K562 (cell line): ENCODE results near the gene EFNB3. TPM values are rescaled to one million over a fixed set of nuclear protein-coding genes. Genes with fewer than 3 reads are reported as not detected.
A peak's percentile ranks its signal among the peaks of the same experiment; 100 is the strongest.

Source experiments
- E4F1 ChIP-seq: fragments of 250-450 bp; sonication (Bioruptor Pico); IDR thresholded peaks from 2 replicates; pipeline ENCODE4 v1.5.0; 2021; ENCODE audit warnings: mild to moderate bottlenecking, borderline replicate concordance
- FIP1L1 ChIP-seq: fragments of 200-400 bp; formaldehyde crosslinking; IDR thresholded peaks from 2 replicates; pipeline ENCODE4 v1.6.1; 2018; ENCODE audit warnings: mild to moderate bottlenecking, low read depth, low read length; ENCODE audit not compliant: poor library complexity, severe bottlenecking
- GABPB2 ChIP-seq: fragments of 250-450 bp; sonication (Bioruptor Pico); conservative IDR thresholded peaks from 2 replicates; pipeline ENCODE4 v1.5.1; 2021; ENCODE audit warnings: mild to moderate bottlenecking
- HDAC6 ChIP-seq: IDR thresholded peaks from 2 replicates; pipeline ENCODE4 v1.6.1; 2012; ENCODE audit warnings: low read depth, mild to moderate bottlenecking, control low read depth, inconsistent platforms, low read length, moderate library complexity
- HMBOX1 ChIP-seq: sonication (generic); IDR thresholded peaks from 2 replicates; pipeline ENCODE4 v1.6.1; 2016
- IRF1 ChIP-seq: sonication (generic); formaldehyde crosslinking; IDR thresholded peaks from 2 replicates; pipeline ENCODE4 v1.8.0; 2022; ENCODE audit warnings: missing genetic modification reagents, mild to moderate bottlenecking, borderline replicate concordance
- MCM5 ChIP-seq: fragments of 450-650 bp; IDR thresholded peaks from 2 replicates; pipeline ENCODE4 v1.6.1; 2016; ENCODE audit warnings: low read depth
- NFE2 ChIP-seq: IDR thresholded peaks from 2 replicates; pipeline ENCODE4 v1.6.1; 2014; ENCODE audit warnings: antibody characterized with exemption, low read depth
- RB1 ChIP-seq: fragments of 450-650 bp; IDR thresholded peaks from 2 replicates; pipeline ENCODE4 v1.6.1; 2017; ENCODE audit warnings: low read depth, mild to moderate bottlenecking
- RBM25 ChIP-seq: fragments of 200-400 bp; formaldehyde crosslinking; IDR thresholded peaks from 2 replicates; pipeline ENCODE4 v1.6.1; 2018; ENCODE audit warnings: low read length, low read depth, moderate library complexity; ENCODE audit not compliant: severe bottlenecking
- STAT5B ChIP-seq: fragments of 250-450 bp; sonication (Bioruptor Pico); IDR thresholded peaks from 2 replicates; pipeline ENCODE4 v1.8.0; 2021; ENCODE audit warnings: mild to moderate bottlenecking, inconsistent platforms
- ZNF197 ChIP-seq: fragments of 200-800 bp; sonication (Bioruptor generic); IDR thresholded peaks from 2 replicates; pipeline ENCODE4 v1.6.1; 2016; ENCODE audit warnings: low read depth, missing genetic modification characterization, missing compliant biosample characterization
- polyA plus RNA-seq, 8 experiments: library from polyadenylated mRNA; depleted of rRNA in 4 of 8; stranded (reverse) in 5 of 8; unstranded in 3 of 8; fragments of >200 nt; fragmentation: Nextera tagmentation in 2 of 8; fragmentation: Illumina TruSeq in 1 of 8; extraction: Ambion mirVana in 2 of 8; extraction: Trizol in 1 of 8; gene quantifications; 2 replicates each; pipeline versions ENCODE4 v1.2.1 to v1.2.3, GENCODE V29; 2011 to 2014; ENCODE audit warnings: inconsistent platforms in 1 of 8, missing spikeins in 1 of 8
- total RNA-seq, 7 experiments: library from RNA; depleted of rRNA in 6 of 7; stranded (reverse); fragments of >200 nt in 6 of 7; fragmentation: Illumina TruSeq in 2 of 7; extraction: Trizol in 2 of 7; gene quantifications; 2 replicates each; pipeline versions ENCODE4 v1.2.1 to v1.2.3, GENCODE V29; 2011 to 2021; ENCODE audit warnings: low replicate concordance in 1 of 7
- TF ChIP-seq, protein P1 (sequence below): fragments of 450-650 bp; formaldehyde crosslinking; IDR thresholded peaks from 2 replicates; pipeline ENCODE4 v1.4.0; 2020; ENCODE audit warnings: mild to moderate bottlenecking, mixed read lengths
- TF ChIP-seq, protein P2 (sequence below): fragments of 450-650 bp; IDR thresholded peaks from 2 replicates; pipeline ENCODE4 v1.6.1; 2016
- TF ChIP-seq, protein P3 (sequence below): IDR thresholded peaks from 3 replicates; pipeline ENCODE4 v1.6.1; 2011; ENCODE audit warnings: borderline replicate concordance, mild to moderate bottlenecking; ENCODE audit not compliant: insufficient read length, insufficient read depth

EFNB3 gene
- total and polyA plus RNA-seq, 9 of the 15 experiments (the other 6 are each of a cell fraction or from before 2014, with no cell fraction given): not detected

GRCh38 chr17:7686222-7687071 lies 18.6 kb upstream of the EFNB3 start (continued):
- TF ChIP-seq MCM5: no peak
- TF ChIP-seq, protein P1, sequence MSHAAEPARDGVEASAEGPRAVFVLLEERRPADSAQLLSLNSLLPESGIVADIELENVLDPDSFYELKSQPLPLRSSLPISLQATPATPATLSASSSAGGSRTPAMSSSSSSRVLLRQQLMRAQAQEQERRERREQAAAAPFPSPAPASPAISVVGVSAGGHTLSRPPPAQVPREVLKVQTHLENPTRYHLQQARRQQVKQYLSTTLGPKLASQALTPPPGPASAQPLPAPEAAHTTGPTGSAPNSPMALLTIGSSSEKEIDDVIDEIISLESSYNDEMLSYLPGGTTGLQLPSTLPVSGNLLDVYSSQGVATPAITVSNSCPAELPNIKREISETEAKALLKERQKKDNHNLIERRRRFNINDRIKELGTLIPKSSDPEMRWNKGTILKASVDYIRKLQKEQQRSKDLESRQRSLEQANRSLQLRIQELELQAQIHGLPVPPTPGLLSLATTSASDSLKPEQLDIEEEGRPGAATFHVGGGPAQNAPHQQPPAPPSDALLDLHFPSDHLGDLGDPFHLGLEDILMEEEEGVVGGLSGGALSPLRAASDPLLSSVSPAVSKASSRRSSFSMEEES: no peak
- TF ChIP-seq IRF1 (CRISPR knock-in tag): no peak
- TF ChIP-seq, protein P2, sequence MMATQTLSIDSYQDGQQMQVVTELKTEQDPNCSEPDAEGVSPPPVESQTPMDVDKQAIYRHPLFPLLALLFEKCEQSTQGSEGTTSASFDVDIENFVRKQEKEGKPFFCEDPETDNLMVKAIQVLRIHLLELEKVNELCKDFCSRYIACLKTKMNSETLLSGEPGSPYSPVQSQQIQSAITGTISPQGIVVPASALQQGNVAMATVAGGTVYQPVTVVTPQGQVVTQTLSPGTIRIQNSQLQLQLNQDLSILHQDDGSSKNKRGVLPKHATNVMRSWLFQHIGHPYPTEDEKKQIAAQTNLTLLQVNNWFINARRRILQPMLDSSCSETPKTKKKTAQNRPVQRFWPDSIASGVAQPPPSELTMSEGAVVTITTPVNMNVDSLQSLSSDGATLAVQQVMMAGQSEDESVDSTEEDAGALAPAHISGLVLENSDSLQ: no peak
- TF ChIP-seq, protein P3, sequence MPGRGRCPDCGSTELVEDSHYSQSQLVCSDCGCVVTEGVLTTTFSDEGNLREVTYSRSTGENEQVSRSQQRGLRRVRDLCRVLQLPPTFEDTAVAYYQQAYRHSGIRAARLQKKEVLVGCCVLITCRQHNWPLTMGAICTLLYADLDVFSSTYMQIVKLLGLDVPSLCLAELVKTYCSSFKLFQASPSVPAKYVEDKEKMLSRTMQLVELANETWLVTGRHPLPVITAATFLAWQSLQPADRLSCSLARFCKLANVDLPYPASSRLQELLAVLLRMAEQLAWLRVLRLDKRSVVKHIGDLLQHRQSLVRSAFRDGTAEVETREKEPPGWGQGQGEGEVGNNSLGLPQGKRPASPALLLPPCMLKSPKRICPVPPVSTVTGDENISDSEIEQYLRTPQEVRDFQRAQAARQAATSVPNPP: no peak
- 0 out of 2 replicates have a peak, but pooled peaks have one; percentile 4 for TF ChIP-seq E4F1 (CRISPR knock-in tag)
- no peak for TF ChIP-seq STAT5B (CRISPR knock-in tag)
- TF ChIP-seq GABPB2 (CRISPR knock-in tag): no peak
- TF ChIP-seq NFE2: no peak
- TF ChIP-seq ZNF197 (CRISPR knock-in tag): 0 out of 2 replicates have a peak, but pooled peaks have one; percentile 55
- TF ChIP-seq HMBOX1: no peak
- TF ChIP-seq RB1: 0 out of 2 replicates have a peak, but pooled peaks have one; percentile 10
- no peak for TF ChIP-seq HDAC6
- no peak for TF ChIP-seq RBM25
- no peak for TF ChIP-seq FIP1L1
